NT2/D1 (cell line): ENCODE results near the gene HES1.

Experiments
- YY1 ChIP-seq: IDR thresholded peaks from 2 replicates; pipeline ENCODE4 v1.6.1; 2011; ENCODE audit not compliant: insufficient read length, insufficient read depth
- ZNF274 ChIP-seq: IDR thresholded peaks from 2 replicates; pipeline ENCODE4 v1.6.1; 2011; ENCODE audit warnings: mild to moderate bottlenecking, low read depth, low read length

DNA sequence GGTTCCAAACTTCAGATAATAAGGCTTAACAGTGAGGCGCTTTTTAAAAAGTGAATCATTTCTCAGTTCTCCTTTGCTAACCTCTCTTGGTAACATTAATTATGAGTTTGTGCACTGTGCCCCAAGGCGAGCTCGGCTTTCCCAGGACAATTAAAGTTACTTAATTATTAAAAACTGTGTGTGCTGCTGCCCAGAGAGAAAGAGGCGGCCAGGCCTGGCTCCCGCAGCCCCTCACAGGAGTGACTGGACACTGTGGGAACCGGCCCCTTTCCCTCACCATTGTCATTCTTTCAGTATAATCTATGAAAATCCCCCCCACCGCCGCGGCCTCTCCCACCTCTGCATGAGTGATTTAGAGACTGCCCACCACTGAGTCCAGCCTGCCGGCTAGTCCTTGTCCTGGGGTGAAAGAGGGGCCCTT, 43.1 kb upstream of the HES1 start:
- TF ChIP-seq YY1 (no peak), ZNF274 (no peak)
